HepG2 (cell line): ENCODE measurements around the gene GFOD1.

ENCODE experiments used
- CBX2 ChIP-seq, 2 experiments: fragments of 200-600 bp in 1 of 2; sonication (generic); formaldehyde crosslinking in 1 of 2; IDR thresholded peaks; 2 replicates each; pipeline versions ENCODE4 v1.7.0 to v1.8.1; 2018 to 2022; ENCODE audit warnings: low read depth in 2 of 2, low read length in 1 of 2, mild to moderate bottlenecking in 1 of 2, missing genetic modification reagents in 1 of 2
- CTCF ChIP-seq: sonication (generic); formaldehyde crosslinking; IDR thresholded peaks from 2 replicates; pipeline ENCODE4 v1.5.0; 2020; ENCODE audit warnings: mild to moderate bottlenecking, missing genetic modification reagents, moderate library complexity
- IRF1 ChIP-seq: sonication (generic); formaldehyde crosslinking; IDR thresholded peaks from 2 replicates; pipeline ENCODE4 v1.4.0; 2020; ENCODE audit warnings: low read depth, mild to moderate bottlenecking, missing genetic modification reagents
- MAX ChIP-seq: IDR thresholded peaks from 2 replicates; pipeline ENCODE4 v1.6.1; 2012; ENCODE audit warnings: inconsistent platforms
- NFRKB ChIP-seq: fragments of 450-650 bp; IDR thresholded peaks from 2 replicates; pipeline ENCODE4 v1.6.1; 2017
- SKIL ChIP-seq: sonication (generic); formaldehyde crosslinking; IDR thresholded peaks from 2 replicates; pipeline ENCODE4 v1.8.0; 2022; ENCODE audit warnings: missing genetic modification reagents, mild to moderate bottlenecking, moderate library complexity, borderline replicate concordance
- TAF1 ChIP-seq: sonication (generic); formaldehyde crosslinking; IDR thresholded peaks from 2 replicates; pipeline ENCODE4 v1.4.0; 2020; ENCODE audit warnings: missing genetic modification reagents
- TARDBP ChIP-seq: sonication (generic); formaldehyde crosslinking; IDR thresholded peaks from 2 replicates; pipeline ENCODE4 v1.8.0; 2022; ENCODE audit warnings: mild to moderate bottlenecking, missing genetic modification reagents
- ZBTB33 ChIP-seq: sonication (generic); formaldehyde crosslinking; IDR thresholded peaks from 2 replicates; pipeline ENCODE4 v1.4.0; 2020; ENCODE audit warnings: missing genetic modification reagents
- ZNF318 ChIP-seq: sonication (generic); formaldehyde crosslinking; IDR thresholded peaks from 2 replicates; pipeline ENCODE4 v1.4.0; 2020; ENCODE audit warnings: mild to moderate bottlenecking, missing genetic modification reagents

- TF ChIP-seq ZBTB33 (CRISPR knock-in tag) = no peak
- no peak for TF ChIP-seq CTCF (CRISPR knock-in tag)
- no peak for TF ChIP-seq IRF1
- TF ChIP-seq SKIL (CRISPR knock-in tag) = no peak
- no peak for TF ChIP-seq ZNF318 (CRISPR knock-in tag)
- no peak for TF ChIP-seq NFRKB
- no peak for TF ChIP-seq CBX2 (IDR thresholded peaks at IDR 0.05; ENCODE audit: low read depth, low read length)
- no peak for TF ChIP-seq CBX2 (CRISPR knock-in tag; IDR thresholded peaks at IDR 0.05; ENCODE audit: low read depth)
- TF ChIP-seq TAF1 (CRISPR knock-in tag) = no peak
- TF ChIP-seq TARDBP (CRISPR knock-in tag) = no peak
- TF ChIP-seq MAX = no peak
These were observed 36.8 kb downstream of the GFOD1 start for GRCh38 chr6:13450628-13451027.
